HepG2 (cell line): ENCODE data around the gene PARN. TPM values are rescaled to one million over a fixed set of nuclear protein-coding genes. Genes with fewer than 3 reads are reported as not detected.

Experiments used
- ARID3A ChIP-seq: IDR thresholded peaks from 2 replicates; pipeline ENCODE4 v1.6.1; 2012; ENCODE audit warnings: low read depth, low read length, improper control_type of control experiment
- ASH2L ChIP-seq: fragments of 300-600, 200-600 bp; sonication (generic); IDR thresholded peaks from 2 replicates; pipeline ENCODE4 v1.7.0; 2017; ENCODE audit warnings: low read depth, mild to moderate bottlenecking, moderate library complexity, mixed read lengths, low read length; ENCODE audit not compliant: insufficient read length
- CSRNP2 ChIP-seq: sonication (generic); formaldehyde crosslinking; conservative IDR thresholded peaks from 2 replicates; pipeline ENCODE4 v1.8.0; 2022; ENCODE audit warnings: low read depth, missing genetic modification reagents
- GPBP1L1 ChIP-seq: sonication (generic); formaldehyde crosslinking; IDR thresholded peaks from 2 replicates; pipeline ENCODE4 v1.5.0; 2020; ENCODE audit warnings: mild to moderate bottlenecking, missing genetic modification reagents
- IKZF4 ChIP-seq: sonication (generic); formaldehyde crosslinking; IDR thresholded peaks from 2 replicates; pipeline ENCODE4 v1.5.1; 2020; ENCODE audit warnings: borderline replicate concordance, mild to moderate bottlenecking, low read depth, missing genetic modification reagents; ENCODE audit errors: not compliant biosample characterization
- KLF9 ChIP-seq: IDR thresholded peaks from 2 replicates; pipeline ENCODE4 v1.6.1; 2016; ENCODE audit warnings: low read depth
- MAFF ChIP-seq: IDR thresholded peaks from 2 replicates; pipeline ENCODE4 v1.6.1; 2011; ENCODE audit warnings: low read depth, low read length, improper control_type of control experiment
- PHF21A ChIP-seq: sonication (generic); formaldehyde crosslinking; IDR thresholded peaks from 2 replicates; pipeline ENCODE4 v1.5.0; 2020; ENCODE audit warnings: mild to moderate bottlenecking, missing genetic modification reagents
- PLSCR1 ChIP-seq: sonication (generic); formaldehyde crosslinking; IDR thresholded peaks from 2 replicates; pipeline ENCODE4 v1.5.0; 2020; ENCODE audit warnings: missing genetic modification reagents, mild to moderate bottlenecking, borderline replicate concordance
- POLR2A ChIP-seq, 2 experiments: IDR thresholded peaks; 2 replicates each; pipeline ENCODE4 v1.6.1; 2011; ENCODE audit warnings: low read depth in 2 of 2, low read length in 2 of 2, mild to moderate bottlenecking in 1 of 2, moderate library complexity in 1 of 2; ENCODE audit not compliant: insufficient read depth in 1 of 2
- SKIL ChIP-seq: sonication (generic); formaldehyde crosslinking; IDR thresholded peaks from 2 replicates; pipeline ENCODE4 v1.8.0; 2022; ENCODE audit warnings: missing genetic modification reagents, mild to moderate bottlenecking, moderate library complexity, borderline replicate concordance
- ZBTB37 ChIP-seq: sonication (generic); formaldehyde crosslinking; IDR thresholded peaks from 2 replicates; pipeline ENCODE4 v1.4.0; 2020; ENCODE audit warnings: mild to moderate bottlenecking, missing genetic modification reagents
- ZNF282 ChIP-seq: fragments of 450-650 bp; IDR thresholded peaks from 2 replicates; pipeline ENCODE4 v1.6.1; 2018; ENCODE audit not compliant: partially characterized antibody
- ZNF782 ChIP-seq: sonication (generic); formaldehyde crosslinking; IDR thresholded peaks from 2 replicates; pipeline ENCODE4 v1.4.0; 2020; ENCODE audit warnings: missing genetic modification reagents, mild to moderate bottlenecking, borderline replicate concordance
- ZNF788 ChIP-seq: sonication (generic); formaldehyde crosslinking; IDR thresholded peaks from 2 replicates; pipeline ENCODE4 v1.5.0; 2020; ENCODE audit warnings: mild to moderate bottlenecking, missing genetic modification reagents, borderline replicate concordance
- ZUFSP ChIP-seq: sonication (generic); formaldehyde crosslinking; IDR thresholded peaks from 2 replicates; pipeline ENCODE4 v1.9.0; 2021; ENCODE audit warnings: missing genetic modification reagents, mild to moderate bottlenecking, borderline replicate concordance
- polyA plus RNA-seq, 8 experiments: library from polyadenylated mRNA; depleted of rRNA in 3 of 8; stranded (reverse) in 7 of 8; unstranded in 1 of 8; fragments of >200 nt; fragmentation: Illumina TruSeq in 4 of 8; extraction: Trizol in 4 of 8; gene quantifications; 2 replicates each; pipeline versions ENCODE4 v1.2.1 to v1.2.3, GENCODE V29; 2011 to 2016; ENCODE audit warnings: low read depth in 4 of 8, missing spikeins in 1 of 8, mixed read lengths in 1 of 8; ENCODE audit not compliant: insufficient read depth in 1 of 8
- total RNA-seq, 5 experiments: library from RNA; depleted of rRNA; stranded (reverse); fragments of >200 nt; fragmentation: Illumina TruSeq; extraction: Trizol; gene quantifications; 2 replicates each; pipeline ENCODE4 v1.2.3, GENCODE V29; 2016; ENCODE audit warnings: low read depth in 1 of 5

PARN gene
- total and polyA plus RNA-seq, 2 of the 13 experiments (the other 11 are each of a cell fraction or from before 2014, with no cell fraction given): 13.3 to 47.6 TPM

- TF ChIP-seq ZNF788 (CRISPR knock-in tag): peak; percentile 91
- TF ChIP-seq ASH2L: peak; percentile 81
- TF ChIP-seq MAFF: no peak
- TF ChIP-seq POLR2A (IDR thresholded peaks at IDR 0.05; ENCODE audit: insufficient read depth in 1 of 2, low read depth in 2 of 2, low read length in 2 of 2): peak; percentile 86 to 95; a peak in 3 of 4 replicates
- TF ChIP-seq ZNF782 (CRISPR knock-in tag): no peak; the same call in 1 of the 2 replicates
- TF ChIP-seq ARID3A: no peak
- no peak for TF ChIP-seq CSRNP2 (CRISPR knock-in tag)
- no peak for TF ChIP-seq GPBP1L1 (CRISPR knock-in tag)
- no peak for TF ChIP-seq IKZF4
- no peak for TF ChIP-seq ZNF282
- TF ChIP-seq PHF21A (CRISPR knock-in tag): no peak; the same call in 1 of the 2 replicates
- TF ChIP-seq KLF9 (CRISPR knock-in tag): peak; percentile 37; the same call in 1 of the 2 replicates
- TF ChIP-seq ZUFSP (CRISPR knock-in tag): no peak
- no peak for TF ChIP-seq ZBTB37 (CRISPR knock-in tag)
- TF ChIP-seq SKIL (CRISPR knock-in tag): no peak
- TF ChIP-seq PLSCR1: no peak
Observed at GRCh38 chr16:14405611-14406537, 224.2 kb downstream of the PARN start (continued).
